ENCODE results near the gene BACH2.
"Not testable (repeated sequence)": the region's sequence is repeated elsewhere in the genome, so short reads cannot be mapped to it uniquely, and the experiment has no call there.

DNA sequence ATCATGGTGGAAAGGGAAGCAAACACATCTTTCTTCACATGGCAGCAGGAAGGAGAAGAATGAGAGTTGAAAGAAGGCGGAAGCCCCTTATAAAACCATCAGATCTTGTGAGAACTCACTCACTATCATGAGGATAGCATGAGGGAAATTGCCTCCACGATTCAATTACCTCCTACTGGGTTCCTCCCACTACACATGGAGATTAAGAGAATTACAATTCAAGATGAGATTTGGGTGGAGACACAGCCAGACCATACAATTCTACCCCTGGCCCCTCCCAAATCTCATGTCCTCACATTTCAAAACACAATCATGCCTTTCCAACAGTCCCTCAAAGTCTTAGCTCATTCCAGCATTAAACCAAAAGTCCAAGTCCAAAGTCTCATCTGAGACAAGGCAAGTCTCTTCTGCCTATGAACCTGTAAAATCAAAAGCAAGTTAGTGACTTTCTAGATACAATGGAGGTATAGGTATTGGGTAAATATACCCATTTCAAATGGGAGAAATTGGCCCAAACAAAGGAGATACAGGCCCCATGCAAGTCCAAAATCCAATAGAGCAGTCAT is 36.4 kb upstream of the BACH2 start:
- not testable (repeated sequence) for TF ChIP-seq POLR2A (IDR thresholded peaks at IDR 0.05; ENCODE audit: borderline replicate concordance, extremely low read depth, insufficient read depth, insufficient read length); SIN3A (IDR thresholded peaks at IDR 0.05; ENCODE audit: low read depth); POLR2AphosphoS5 (IDR thresholded peaks at IDR 0.05; ENCODE audit: low read depth, low read length); ZFX (IDR thresholded peaks at IDR 0.05); EZH2 (IDR thresholded peaks at IDR 0.05); CEBPB (IDR thresholded peaks at IDR 0.05; ENCODE audit: low read depth)
- TF ChIP-seq, protein P1, sequence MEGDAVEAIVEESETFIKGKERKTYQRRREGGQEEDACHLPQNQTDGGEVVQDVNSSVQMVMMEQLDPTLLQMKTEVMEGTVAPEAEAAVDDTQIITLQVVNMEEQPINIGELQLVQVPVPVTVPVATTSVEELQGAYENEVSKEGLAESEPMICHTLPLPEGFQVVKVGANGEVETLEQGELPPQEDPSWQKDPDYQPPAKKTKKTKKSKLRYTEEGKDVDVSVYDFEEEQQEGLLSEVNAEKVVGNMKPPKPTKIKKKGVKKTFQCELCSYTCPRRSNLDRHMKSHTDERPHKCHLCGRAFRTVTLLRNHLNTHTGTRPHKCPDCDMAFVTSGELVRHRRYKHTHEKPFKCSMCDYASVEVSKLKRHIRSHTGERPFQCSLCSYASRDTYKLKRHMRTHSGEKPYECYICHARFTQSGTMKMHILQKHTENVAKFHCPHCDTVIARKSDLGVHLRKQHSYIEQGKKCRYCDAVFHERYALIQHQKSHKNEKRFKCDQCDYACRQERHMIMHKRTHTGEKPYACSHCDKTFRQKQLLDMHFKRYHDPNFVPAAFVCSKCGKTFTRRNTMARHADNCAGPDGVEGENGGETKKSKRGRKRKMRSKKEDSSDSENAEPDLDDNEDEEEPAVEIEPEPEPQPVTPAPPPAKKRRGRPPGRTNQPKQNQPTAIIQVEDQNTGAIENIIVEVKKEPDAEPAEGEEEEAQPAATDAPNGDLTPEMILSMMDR (IDR thresholded peaks at IDR 0.05 in 2 of 3, conservative IDR thresholded peaks at IDR 0.05 in 1 of 3; ENCODE audit: borderline replicate concordance in 1 of 3, insufficient read depth in 1 of 3, low read depth in 2 of 3, low read length in 2 of 3), result not testable (repeated sequence)
- TF ChIP-seq, protein P2, sequence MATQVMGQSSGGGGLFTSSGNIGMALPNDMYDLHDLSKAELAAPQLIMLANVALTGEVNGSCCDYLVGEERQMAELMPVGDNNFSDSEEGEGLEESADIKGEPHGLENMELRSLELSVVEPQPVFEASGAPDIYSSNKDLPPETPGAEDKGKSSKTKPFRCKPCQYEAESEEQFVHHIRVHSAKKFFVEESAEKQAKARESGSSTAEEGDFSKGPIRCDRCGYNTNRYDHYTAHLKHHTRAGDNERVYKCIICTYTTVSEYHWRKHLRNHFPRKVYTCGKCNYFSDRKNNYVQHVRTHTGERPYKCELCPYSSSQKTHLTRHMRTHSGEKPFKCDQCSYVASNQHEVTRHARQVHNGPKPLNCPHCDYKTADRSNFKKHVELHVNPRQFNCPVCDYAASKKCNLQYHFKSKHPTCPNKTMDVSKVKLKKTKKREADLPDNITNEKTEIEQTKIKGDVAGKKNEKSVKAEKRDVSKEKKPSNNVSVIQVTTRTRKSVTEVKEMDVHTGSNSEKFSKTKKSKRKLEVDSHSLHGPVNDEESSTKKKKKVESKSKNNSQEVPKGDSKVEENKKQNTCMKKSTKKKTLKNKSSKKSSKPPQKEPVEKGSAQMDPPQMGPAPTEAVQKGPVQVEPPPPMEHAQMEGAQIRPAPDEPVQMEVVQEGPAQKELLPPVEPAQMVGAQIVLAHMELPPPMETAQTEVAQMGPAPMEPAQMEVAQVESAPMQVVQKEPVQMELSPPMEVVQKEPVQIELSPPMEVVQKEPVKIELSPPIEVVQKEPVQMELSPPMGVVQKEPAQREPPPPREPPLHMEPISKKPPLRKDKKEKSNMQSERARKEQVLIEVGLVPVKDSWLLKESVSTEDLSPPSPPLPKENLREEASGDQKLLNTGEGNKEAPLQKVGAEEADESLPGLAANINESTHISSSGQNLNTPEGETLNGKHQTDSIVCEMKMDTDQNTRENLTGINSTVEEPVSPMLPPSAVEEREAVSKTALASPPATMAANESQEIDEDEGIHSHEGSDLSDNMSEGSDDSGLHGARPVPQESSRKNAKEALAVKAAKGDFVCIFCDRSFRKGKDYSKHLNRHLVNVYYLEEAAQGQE (IDR thresholded peaks at IDR 0.05; ENCODE audit: low read depth), result not testable (repeated sequence)
- TF ChIP-seq, protein P3, sequence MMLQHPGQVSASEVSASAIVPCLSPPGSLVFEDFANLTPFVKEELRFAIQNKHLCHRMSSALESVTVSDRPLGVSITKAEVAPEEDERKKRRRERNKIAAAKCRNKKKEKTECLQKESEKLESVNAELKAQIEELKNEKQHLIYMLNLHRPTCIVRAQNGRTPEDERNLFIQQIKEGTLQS (IDR thresholded peaks at IDR 0.05), result not testable (repeated sequence)
- TF ChIP-seq, protein P4, sequence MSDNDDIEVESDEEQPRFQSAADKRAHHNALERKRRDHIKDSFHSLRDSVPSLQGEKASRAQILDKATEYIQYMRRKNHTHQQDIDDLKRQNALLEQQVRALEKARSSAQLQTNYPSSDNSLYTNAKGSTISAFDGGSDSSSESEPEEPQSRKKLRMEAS (IDR thresholded peaks at IDR 0.05), result not testable (repeated sequence)

Measured in HCT116 (cell line).